A673 (cell line): ENCODE data around the gene VAT1L. TPM values are rescaled to one million over a fixed set of nuclear protein-coding genes. Genes with fewer than 3 reads are reported as not detected.
"Not testable (repeated sequence)": the region's sequence is repeated elsewhere in the genome, so short reads cannot be mapped to it uniquely, and the experiment has no call there.

ENCODE experiments used
- BruUV-seq: library from RNA; stranded (reverse); fragments of 400-500 nt; replicated peaks from 2 replicates; lab custom pipeline; 2021; lab: Mats Ljungman, UMichigan
- CTCF ChIA-PET: fragments of 300-600 bp; sonication (Branson Sonifier 250); formaldehyde crosslinking; loops from one replicate; lab custom pipeline; 2022; ENCODE audit warnings: antibody characterized with exemption; lab: Charles Lee
- POLR2A ChIA-PET: fragments of 300-600 bp; sonication (Branson Sonifier 250); formaldehyde crosslinking; loops from one replicate; lab custom pipeline; 2022; ENCODE audit warnings: antibody characterized with exemption; ENCODE audit not compliant: low non-redundant PET; lab: Charles Lee
- DNase-seq: peaks from one replicate; pipeline ENCODE4 v3.0.0-alpha.2; 2015; ENCODE audit warnings: low spot score
- H3K27ac ChIP-seq: fragments of 200-600 bp; sonication (generic); 2 replicates; pipeline ENCODE4 v1.5.1; 2016; ENCODE audit warnings: mixed run types, low read depth, mild to moderate bottlenecking, mixed read lengths, antibody characterized with exemption, low read length; ENCODE audit not compliant: poor library complexity, severe bottlenecking
- H3K27me3 ChIP-seq: fragments of 200-600 bp; sonication (generic); replicated peaks from 2 replicates; pipeline ENCODE4 v1.6.1; 2017; ENCODE audit warnings: mixed run types, low read depth, mild to moderate bottlenecking, mixed read lengths, antibody characterized with exemption, low read length; ENCODE audit not compliant: insufficient read depth, poor library complexity
- H3K36me3 ChIP-seq: fragments of 200-600 bp; sonication (generic); 2 replicates; pipeline ENCODE4 v1.6.1; 2016; ENCODE audit warnings: mixed run types, mild to moderate bottlenecking, mixed read lengths, antibody characterized with exemption, low read length; ENCODE audit not compliant: insufficient read depth, poor library complexity, severe bottlenecking
- H3K4me1 ChIP-seq: fragments of 200-600 bp; sonication (generic); 2 replicates; pipeline ENCODE4 v1.6.1; 2017; ENCODE audit warnings: mixed run types, mild to moderate bottlenecking, mixed read lengths, antibody characterized with exemption, low read length; ENCODE audit not compliant: insufficient read depth, poor library complexity, severe bottlenecking
- H3K4me3 ChIP-seq: fragments of 200-600 bp; sonication (generic); 2 replicates; pipeline ENCODE4 v1.5.1; 2016; ENCODE audit warnings: low read depth, mixed run types, mild to moderate bottlenecking, mixed read lengths, low read length; ENCODE audit not compliant: poor library complexity, severe bottlenecking
- H3K9me3 ChIP-seq: fragments of 200-600 bp; sonication (generic); 2 replicates; pipeline ENCODE4 v1.6.1; 2016; ENCODE audit warnings: mixed run types, low read depth, mild to moderate bottlenecking, mixed read lengths, antibody characterized with exemption, low read length; ENCODE audit not compliant: poor library complexity, severe bottlenecking
- CTCF ChIP-seq: fragments of 300-800, 200-600 bp; sonication (generic); conservative IDR thresholded peaks from 2 replicates; pipeline ENCODE4 v1.5.1; 2017; ENCODE audit warnings: low read depth, mild to moderate bottlenecking, antibody characterized with exemption, low read length, moderate library complexity, mixed read lengths
- EZH2 ChIP-seq: fragments of 200-600 bp; sonication (generic); IDR thresholded peaks from 2 replicates; pipeline ENCODE4 v1.6.1; 2017; ENCODE audit warnings: borderline replicate concordance, low read depth, mild to moderate bottlenecking, mixed read lengths, antibody characterized with exemption, low read length; ENCODE audit not compliant: poor library complexity, severe bottlenecking
- intact Hi-C: fragments of 100-400 bp; cut with micrococcal nuclease; formaldehyde crosslinking; loops from one replicate; pipeline ENCODE4 v1.10.0; 2022; ENCODE audit not compliant: unreplicated experiment
- total RNA-seq: library from RNA; stranded (reverse); gene quantifications from 2 replicates; pipeline ENCODE4 v1.2.3, GENCODE V29; 2021

Gene VAT1L
- total RNA-seq, 1 experiment from 2014 or later, result 0.09 TPM

GRCh38 chr16:77987810-77988209 is 199.4 kb downstream of the VAT1L start:
- CTCF ChIA-PET, result no interaction called here
- intact Hi-C loops, result loop anchor here (10.0 kb wide), 1 partner anchor 393 kb away; no protein-coding TSS in a partner anchor
- Histone ChIP-seq H3K4me3 (no peak overlapping the region), H3K27ac (no peak overlapping the region), H3K9me3 (no peaks in the 10 kb centered on the region), H3K4me1 (no peaks in the 10 kb centered on the region), H3K36me3 (no peaks in the 10 kb centered on the region), H3K27me3 (no peaks in the 10 kb centered on the region)
- no peak for DNase-seq
- BruUV-seq, result no TSS peak
- TF ChIP-seq EZH2, result no peak
- no peak for TF ChIP-seq CTCF
- POLR2A ChIA-PET, result no interaction called here

- intact Hi-C loops, result loop anchor here (10.0 kb wide), 1 partner anchor 395 kb away; no protein-coding TSS in a partner anchor
- no peaks in the 10 kb centered on the region for H3K27me3 ChIP-seq
- no peaks in the 10 kb centered on the region for H3K36me3 ChIP-seq
- BruUV-seq, result no TSS peak
- H3K4me1 ChIP-seq, result no peaks in the 10 kb centered on the region
- CTCF ChIA-PET, result no interaction called here
- POLR2A ChIA-PET, result no interaction called here
- no peak for DNase-seq
- TF ChIP-seq EZH2, result no peak
- TF ChIP-seq CTCF, result no peak
- no peak overlapping the region for H3K4me3 ChIP-seq
- no peak overlapping the region for H3K27ac ChIP-seq
- H3K9me3 ChIP-seq, result no peaks in the 10 kb centered on the region
Observed at GRCh38 chr16:77989846-77990245, 201.5 kb downstream of the VAT1L start.

GRCh38 chr16:77991701-77992100 is 203.3 kb downstream of the VAT1L start:
- Histone ChIP-seq H3K4me1 (no peaks in the 10 kb centered on the region), H3K27me3 (no peaks in the 10 kb centered on the region), H3K4me3 (no peak overlapping the region), H3K9me3 (peaks cover 5% of the 10 kb centered on the region), H3K27ac (no peak overlapping the region), H3K36me3 (no peaks in the 10 kb centered on the region)
- no peak for TF ChIP-seq CTCF
- TF ChIP-seq EZH2, result no peak
- CTCF ChIA-PET, result no interaction called here
- POLR2A ChIA-PET, result no interaction called here
- BruUV-seq, result no TSS peak
- intact Hi-C loops, result no loop called here
- DNase-seq, result no peak

GRCh38 chr16:77992381-77992780 is 204.0 kb downstream of the VAT1L start:
- intact Hi-C loops, H3K27me3 ChIP-seq, H3K27ac ChIP-seq, BruUV-seq, CTCF ChIA-PET, H3K9me3 ChIP-seq, H3K4me3 ChIP-seq, H3K36me3 ChIP-seq, H3K4me1 ChIP-seq, DNase-seq: not testable (repeated sequence)
- POLR2A ChIA-PET, result interaction anchor here (0.6 kb wide), 1 partner anchor 36 kb away, joined by 3 read pairs; no protein-coding TSS in a partner anchor
